ENCODE measurements around the gene BTNL3. TPM values are rescaled to one million over a fixed set of nuclear protein-coding genes. Genes with fewer than 3 reads are reported as not detected.
A peak's percentile ranks its signal among the peaks of the same experiment; 100 is the strongest.

Gene BTNL3
- total and polyA plus RNA-seq, 9 of the 15 experiments (the other 6 are each of a cell fraction or from before 2014, with no cell fraction given) = 0.03 to 0.44 (median 0.04) TPM; not detected in 4

DNA sequence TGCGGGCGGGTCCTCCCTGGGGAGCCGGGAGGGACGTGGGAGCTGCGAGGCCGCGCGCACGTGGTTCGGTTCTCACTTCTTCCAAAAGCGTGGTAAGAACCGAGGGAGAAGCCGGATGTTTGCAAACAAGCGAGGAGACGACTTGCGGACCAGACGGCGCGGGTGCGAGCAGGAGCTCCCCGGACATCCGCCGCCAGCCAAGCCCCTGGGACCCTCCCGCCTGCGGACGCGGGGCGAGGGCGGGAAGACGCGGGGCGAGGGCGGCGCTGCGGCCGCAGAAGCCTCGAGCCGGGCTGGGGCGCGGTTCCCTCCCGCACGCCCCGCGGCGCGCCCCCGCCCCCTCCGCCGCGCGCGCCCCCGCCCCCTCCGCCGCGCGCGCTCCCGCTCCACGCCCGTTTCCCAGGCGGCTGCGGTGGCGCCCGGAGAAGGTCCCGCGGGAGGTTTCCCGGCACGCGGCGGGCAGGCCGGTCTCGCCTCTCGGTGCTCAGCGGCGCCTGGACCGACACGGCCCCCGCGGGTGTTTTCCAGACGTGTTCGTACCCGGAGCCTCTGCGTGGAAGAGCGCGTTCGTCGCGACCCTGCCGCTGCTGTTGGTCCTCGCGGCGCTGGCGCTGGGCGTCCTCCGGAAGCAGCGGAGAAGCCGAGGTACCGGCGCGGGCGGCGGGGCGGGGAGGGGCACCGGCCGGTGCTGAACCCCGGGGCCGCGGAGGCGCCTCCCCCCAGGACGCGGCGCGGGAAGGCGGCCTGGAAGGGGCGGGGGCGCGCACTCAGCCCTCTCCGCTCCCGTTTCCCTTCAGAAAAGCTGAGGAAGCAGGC is 64.2 kb downstream of the BTNL3 start (continued):
- TF ChIP-seq, protein P1, sequence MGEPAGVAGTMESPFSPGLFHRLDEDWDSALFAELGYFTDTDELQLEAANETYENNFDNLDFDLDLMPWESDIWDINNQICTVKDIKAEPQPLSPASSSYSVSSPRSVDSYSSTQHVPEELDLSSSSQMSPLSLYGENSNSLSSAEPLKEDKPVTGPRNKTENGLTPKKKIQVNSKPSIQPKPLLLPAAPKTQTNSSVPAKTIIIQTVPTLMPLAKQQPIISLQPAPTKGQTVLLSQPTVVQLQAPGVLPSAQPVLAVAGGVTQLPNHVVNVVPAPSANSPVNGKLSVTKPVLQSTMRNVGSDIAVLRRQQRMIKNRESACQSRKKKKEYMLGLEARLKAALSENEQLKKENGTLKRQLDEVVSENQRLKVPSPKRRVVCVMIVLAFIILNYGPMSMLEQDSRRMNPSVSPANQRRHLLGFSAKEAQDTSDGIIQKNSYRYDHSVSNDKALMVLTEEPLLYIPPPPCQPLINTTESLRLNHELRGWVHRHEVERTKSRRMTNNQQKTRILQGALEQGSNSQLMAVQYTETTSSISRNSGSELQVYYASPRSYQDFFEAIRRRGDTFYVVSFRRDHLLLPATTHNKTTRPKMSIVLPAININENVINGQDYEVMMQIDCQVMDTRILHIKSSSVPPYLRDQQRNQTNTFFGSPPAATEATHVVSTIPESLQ (CRISPR knock-in tag; IDR thresholded peaks at IDR 0.05) = peak; percentile 63; the same call in 1 of the 2 replicates
- TF ChIP-seq HOXB6 (CRISPR knock-in tag; IDR thresholded peaks at IDR 0.05; ENCODE audit: borderline replicate concordance) (no peak), ZNF699 (CRISPR knock-in tag; IDR thresholded peaks at IDR 0.05; ENCODE audit: insufficient replicate concordance) (no peak), RBFOX2 (IDR thresholded peaks at IDR 0.05; ENCODE audit: low read depth, low read length) (peak; percentile 78), ZNF146 (CRISPR knock-in tag; IDR thresholded peaks at IDR 0.05; ENCODE audit: unreplicated experiment) (no peak), CREB1 (IDR thresholded peaks at IDR 0.05) (no peak), CREB1 (CRISPR knock-in tag; IDR thresholded peaks at IDR 0.05) (peak; percentile 31; the same call in 1 of the 2 replicates), ZFPM2 (CRISPR knock-in tag; IDR thresholded peaks at IDR 0.05) (no peak), FOS (IDR thresholded peaks at IDR 0.05; ENCODE audit: extremely low read depth, insufficient read length) (no peak), POLR2H (tag; IDR thresholded peaks at IDR 0.05; ENCODE audit: low read depth) (peak; percentile 49; the same call in 1 of the 2 replicates), ESRRB (CRISPR knock-in tag; IDR thresholded peaks at IDR 0.05; ENCODE audit: borderline replicate concordance) (no peak)
- TF ChIP-seq, protein P2, sequence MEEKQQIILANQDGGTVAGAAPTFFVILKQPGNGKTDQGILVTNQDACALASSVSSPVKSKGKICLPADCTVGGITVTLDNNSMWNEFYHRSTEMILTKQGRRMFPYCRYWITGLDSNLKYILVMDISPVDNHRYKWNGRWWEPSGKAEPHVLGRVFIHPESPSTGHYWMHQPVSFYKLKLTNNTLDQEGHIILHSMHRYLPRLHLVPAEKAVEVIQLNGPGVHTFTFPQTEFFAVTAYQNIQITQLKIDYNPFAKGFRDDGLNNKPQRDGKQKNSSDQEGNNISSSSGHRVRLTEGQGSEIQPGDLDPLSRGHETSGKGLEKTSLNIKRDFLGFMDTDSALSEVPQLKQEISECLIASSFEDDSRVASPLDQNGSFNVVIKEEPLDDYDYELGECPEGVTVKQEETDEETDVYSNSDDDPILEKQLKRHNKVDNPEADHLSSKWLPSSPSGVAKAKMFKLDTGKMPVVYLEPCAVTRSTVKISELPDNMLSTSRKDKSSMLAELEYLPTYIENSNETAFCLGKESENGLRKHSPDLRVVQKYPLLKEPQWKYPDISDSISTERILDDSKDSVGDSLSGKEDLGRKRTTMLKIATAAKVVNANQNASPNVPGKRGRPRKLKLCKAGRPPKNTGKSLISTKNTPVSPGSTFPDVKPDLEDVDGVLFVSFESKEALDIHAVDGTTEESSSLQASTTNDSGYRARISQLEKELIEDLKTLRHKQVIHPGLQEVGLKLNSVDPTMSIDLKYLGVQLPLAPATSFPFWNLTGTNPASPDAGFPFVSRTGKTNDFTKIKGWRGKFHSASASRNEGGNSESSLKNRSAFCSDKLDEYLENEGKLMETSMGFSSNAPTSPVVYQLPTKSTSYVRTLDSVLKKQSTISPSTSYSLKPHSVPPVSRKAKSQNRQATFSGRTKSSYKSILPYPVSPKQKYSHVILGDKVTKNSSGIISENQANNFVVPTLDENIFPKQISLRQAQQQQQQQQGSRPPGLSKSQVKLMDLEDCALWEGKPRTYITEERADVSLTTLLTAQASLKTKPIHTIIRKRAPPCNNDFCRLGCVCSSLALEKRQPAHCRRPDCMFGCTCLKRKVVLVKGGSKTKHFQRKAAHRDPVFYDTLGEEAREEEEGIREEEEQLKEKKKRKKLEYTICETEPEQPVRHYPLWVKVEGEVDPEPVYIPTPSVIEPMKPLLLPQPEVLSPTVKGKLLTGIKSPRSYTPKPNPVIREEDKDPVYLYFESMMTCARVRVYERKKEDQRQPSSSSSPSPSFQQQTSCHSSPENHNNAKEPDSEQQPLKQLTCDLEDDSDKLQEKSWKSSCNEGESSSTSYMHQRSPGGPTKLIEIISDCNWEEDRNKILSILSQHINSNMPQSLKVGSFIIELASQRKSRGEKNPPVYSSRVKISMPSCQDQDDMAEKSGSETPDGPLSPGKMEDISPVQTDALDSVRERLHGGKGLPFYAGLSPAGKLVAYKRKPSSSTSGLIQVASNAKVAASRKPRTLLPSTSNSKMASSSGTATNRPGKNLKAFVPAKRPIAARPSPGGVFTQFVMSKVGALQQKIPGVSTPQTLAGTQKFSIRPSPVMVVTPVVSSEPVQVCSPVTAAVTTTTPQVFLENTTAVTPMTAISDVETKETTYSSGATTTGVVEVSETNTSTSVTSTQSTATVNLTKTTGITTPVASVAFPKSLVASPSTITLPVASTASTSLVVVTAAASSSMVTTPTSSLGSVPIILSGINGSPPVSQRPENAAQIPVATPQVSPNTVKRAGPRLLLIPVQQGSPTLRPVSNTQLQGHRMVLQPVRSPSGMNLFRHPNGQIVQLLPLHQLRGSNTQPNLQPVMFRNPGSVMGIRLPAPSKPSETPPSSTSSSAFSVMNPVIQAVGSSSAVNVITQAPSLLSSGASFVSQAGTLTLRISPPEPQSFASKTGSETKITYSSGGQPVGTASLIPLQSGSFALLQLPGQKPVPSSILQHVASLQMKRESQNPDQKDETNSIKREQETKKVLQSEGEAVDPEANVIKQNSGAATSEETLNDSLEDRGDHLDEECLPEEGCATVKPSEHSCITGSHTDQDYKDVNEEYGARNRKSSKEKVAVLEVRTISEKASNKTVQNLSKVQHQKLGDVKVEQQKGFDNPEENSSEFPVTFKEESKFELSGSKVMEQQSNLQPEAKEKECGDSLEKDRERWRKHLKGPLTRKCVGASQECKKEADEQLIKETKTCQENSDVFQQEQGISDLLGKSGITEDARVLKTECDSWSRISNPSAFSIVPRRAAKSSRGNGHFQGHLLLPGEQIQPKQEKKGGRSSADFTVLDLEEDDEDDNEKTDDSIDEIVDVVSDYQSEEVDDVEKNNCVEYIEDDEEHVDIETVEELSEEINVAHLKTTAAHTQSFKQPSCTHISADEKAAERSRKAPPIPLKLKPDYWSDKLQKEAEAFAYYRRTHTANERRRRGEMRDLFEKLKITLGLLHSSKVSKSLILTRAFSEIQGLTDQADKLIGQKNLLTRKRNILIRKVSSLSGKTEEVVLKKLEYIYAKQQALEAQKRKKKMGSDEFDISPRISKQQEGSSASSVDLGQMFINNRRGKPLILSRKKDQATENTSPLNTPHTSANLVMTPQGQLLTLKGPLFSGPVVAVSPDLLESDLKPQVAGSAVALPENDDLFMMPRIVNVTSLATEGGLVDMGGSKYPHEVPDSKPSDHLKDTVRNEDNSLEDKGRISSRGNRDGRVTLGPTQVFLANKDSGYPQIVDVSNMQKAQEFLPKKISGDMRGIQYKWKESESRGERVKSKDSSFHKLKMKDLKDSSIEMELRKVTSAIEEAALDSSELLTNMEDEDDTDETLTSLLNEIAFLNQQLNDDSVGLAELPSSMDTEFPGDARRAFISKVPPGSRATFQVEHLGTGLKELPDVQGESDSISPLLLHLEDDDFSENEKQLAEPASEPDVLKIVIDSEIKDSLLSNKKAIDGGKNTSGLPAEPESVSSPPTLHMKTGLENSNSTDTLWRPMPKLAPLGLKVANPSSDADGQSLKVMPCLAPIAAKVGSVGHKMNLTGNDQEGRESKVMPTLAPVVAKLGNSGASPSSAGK (IDR thresholded peaks at IDR 0.05) = peak; percentile 99
